ENCODE results near the gene TTC33.

Gene TTC33

GRCh38 chr5:40780199-40780598 lies 24.4 kb upstream of the TTC33 start:
- no peak overlapping the region for H3K9ac ChIP-seq (ENCODE audit: low read length in 5 of 5)
- H3K9me3 ChIP-seq (ENCODE audit: control insufficient read depth in 5 of 5, low read length in 5 of 5) = no peaks in the 10 kb centered on the region
- peak overlapping the region; percentile 59 for H3K27ac ChIP-seq (ENCODE audit: low read depth, low read length)
- H3K27me3 ChIP-seq (ENCODE audit: control insufficient read depth in 5 of 5, insufficient read depth in 4 of 5, low read length in 5 of 5) = no peaks in the 10 kb centered on the region
- peaks cover 0 to 30% (median 12%) of the 10 kb centered on the region in 5 donors for H3K4me1 ChIP-seq (ENCODE audit: control insufficient read depth in 5 of 5, insufficient read depth in 5 of 5, low read length in 5 of 5)
- peaks cover 14 to 19% (median 16%) of the 10 kb centered on the region in 5 donors for H3K36me3 ChIP-seq (ENCODE audit: control insufficient read depth in 5 of 5, insufficient read depth in 5 of 5, low read length in 5 of 5)
- no peak overlapping the region for H3K4me3 ChIP-seq (ENCODE audit: low read depth in 1 of 5, low read length in 5 of 5)

GRCh38 chr5:40779561-40779960 lies 23.8 kb upstream of the TTC33 start:
- H3K27me3 ChIP-seq (ENCODE audit: control insufficient read depth in 5 of 5, insufficient read depth in 4 of 5, low read length in 5 of 5) = no peaks in the 10 kb centered on the region
- peaks cover 20 to 26% (median 21%) of the 10 kb centered on the region in 5 donors for H3K36me3 ChIP-seq (ENCODE audit: control insufficient read depth in 5 of 5, insufficient read depth in 5 of 5, low read length in 5 of 5)
- no peak overlapping the region for H3K9ac ChIP-seq (ENCODE audit: low read length in 5 of 5)
- H3K9me3 ChIP-seq (ENCODE audit: control insufficient read depth in 5 of 5, low read length in 5 of 5) = no peaks in the 10 kb centered on the region
- H3K27ac ChIP-seq (ENCODE audit: low read depth, low read length) = no peak overlapping the region
- peaks cover 0 to 30% (median 12%) of the 10 kb centered on the region in 5 donors for H3K4me1 ChIP-seq (ENCODE audit: control insufficient read depth in 5 of 5, insufficient read depth in 5 of 5, low read length in 5 of 5)
- H3K4me3 ChIP-seq (ENCODE audit: low read depth in 1 of 5, low read length in 5 of 5) = no peak overlapping the region

- Histone ChIP-seq H3K36me3 (ENCODE audit: control insufficient read depth in 5 of 5, insufficient read depth in 5 of 5, low read length in 5 of 5) (peaks cover 21 to 35% (median 30%) of the 10 kb centered on the region in 5 donors), H3K4me1 (ENCODE audit: control insufficient read depth in 5 of 5, insufficient read depth in 5 of 5, low read length in 5 of 5) (peaks cover 0 to 30% (median 12%) of the 10 kb centered on the region in 5 donors), H3K27me3 (ENCODE audit: control insufficient read depth in 5 of 5, insufficient read depth in 4 of 5, low read length in 5 of 5) (no peaks in the 10 kb centered on the region), H3K9me3 (ENCODE audit: control insufficient read depth in 5 of 5, low read length in 5 of 5) (no peaks in the 10 kb centered on the region), H3K9ac (ENCODE audit: low read length in 5 of 5) (no peak overlapping the region), H3K27ac (ENCODE audit: low read depth, low read length) (no peak overlapping the region), H3K4me3 (ENCODE audit: low read depth in 1 of 5, low read length in 5 of 5) (no peak overlapping the region)
Observed at GRCh38 chr5:40778133-40778532, 22.4 kb upstream of the TTC33 start.

- Histone ChIP-seq H3K27me3 (ENCODE audit: control insufficient read depth in 5 of 5, insufficient read depth in 4 of 5, low read length in 5 of 5) (no peaks in the 10 kb centered on the region), H3K4me3 (ENCODE audit: low read depth in 1 of 5, low read length in 5 of 5) (no peak overlapping the region), H3K9ac (ENCODE audit: low read length in 5 of 5) (no peak overlapping the region), H3K36me3 (ENCODE audit: control insufficient read depth in 5 of 5, insufficient read depth in 5 of 5, low read length in 5 of 5) (peaks cover 21 to 45% (median 34%) of the 10 kb centered on the region in 5 donors), H3K4me1 (ENCODE audit: control insufficient read depth in 5 of 5, insufficient read depth in 5 of 5, low read length in 5 of 5) (peaks cover 0 to 23% (median 5%) of the 10 kb centered on the region in 5 donors), H3K9me3 (ENCODE audit: control insufficient read depth in 5 of 5, low read length in 5 of 5) (no peaks in the 10 kb centered on the region), H3K27ac (ENCODE audit: low read depth, low read length) (no peak overlapping the region)
Observed at GRCh38 chr5:40776658-40776977, 20.9 kb upstream of the TTC33 start.

GRCh38 chr5:40775846-40776657 lies 20.3 kb upstream of the TTC33 start:
- no peaks in the 10 kb centered on the region for H3K27me3 ChIP-seq (ENCODE audit: control insufficient read depth in 5 of 5, insufficient read depth in 4 of 5, low read length in 5 of 5)
- no peak overlapping the region for H3K27ac ChIP-seq (ENCODE audit: low read depth, low read length)
- H3K4me3 ChIP-seq (ENCODE audit: low read depth in 1 of 5, low read length in 5 of 5) = no peak overlapping the region
- peak overlapping the region in 1 of 5 donors; percentile 19 for H3K9ac ChIP-seq (ENCODE audit: low read length in 5 of 5)
- peaks cover 0 to 17% (median 3%) of the 10 kb centered on the region in 5 donors for H3K4me1 ChIP-seq (ENCODE audit: control insufficient read depth in 5 of 5, insufficient read depth in 5 of 5, low read length in 5 of 5)
- peaks cover 24 to 50% (median 36%) of the 10 kb centered on the region in 5 donors for H3K36me3 ChIP-seq (ENCODE audit: control insufficient read depth in 5 of 5, insufficient read depth in 5 of 5, low read length in 5 of 5)
- H3K9me3 ChIP-seq (ENCODE audit: control insufficient read depth in 5 of 5, low read length in 5 of 5) = no peaks in the 10 kb centered on the region

- Histone ChIP-seq H3K27me3 (ENCODE audit: control insufficient read depth in 5 of 5, insufficient read depth in 4 of 5, low read length in 5 of 5) (no peaks in the 10 kb centered on the region), H3K4me3 (ENCODE audit: low read depth in 1 of 5, low read length in 5 of 5) (no peak overlapping the region), H3K9me3 (ENCODE audit: control insufficient read depth in 5 of 5, low read length in 5 of 5) (no peaks in the 10 kb centered on the region), H3K9ac (ENCODE audit: low read length in 5 of 5) (no peak overlapping the region), H3K27ac (ENCODE audit: low read depth, low read length) (no peak overlapping the region), H3K36me3 (ENCODE audit: control insufficient read depth in 5 of 5, insufficient read depth in 5 of 5, low read length in 5 of 5) (peaks cover 24 to 51% (median 36%) of the 10 kb centered on the region in 5 donors), H3K4me1 (ENCODE audit: control insufficient read depth in 5 of 5, insufficient read depth in 5 of 5, low read length in 5 of 5) (peaks cover 0 to 9% (median 0%) of the 10 kb centered on the region in 5 donors)
Observed at GRCh38 chr5:40775085-40775845, 19.5 kb upstream of the TTC33 start.

GRCh38 chr5:40774623-40775022 lies 18.9 kb upstream of the TTC33 start:
- Histone ChIP-seq H3K9me3 (ENCODE audit: control insufficient read depth in 5 of 5, low read length in 5 of 5) (no peaks in the 10 kb centered on the region), H3K27ac (ENCODE audit: low read depth, low read length) (no peak overlapping the region), H3K9ac (ENCODE audit: low read length in 5 of 5) (no peak overlapping the region), H3K4me3 (ENCODE audit: low read depth in 1 of 5, low read length in 5 of 5) (no peak overlapping the region), H3K27me3 (ENCODE audit: control insufficient read depth in 5 of 5, insufficient read depth in 4 of 5, low read length in 5 of 5) (no peaks in the 10 kb centered on the region), H3K4me1 (ENCODE audit: control insufficient read depth in 5 of 5, insufficient read depth in 5 of 5, low read length in 5 of 5) (peaks cover 0 to 4% (median 0%) of the 10 kb centered on the region in 5 donors), H3K36me3 (ENCODE audit: control insufficient read depth in 5 of 5, insufficient read depth in 5 of 5, low read length in 5 of 5) (peaks cover 24 to 51% (median 36%) of the 10 kb centered on the region in 5 donors)

- H3K4me1 ChIP-seq (ENCODE audit: control insufficient read depth in 5 of 5, insufficient read depth in 5 of 5, low read length in 5 of 5) = no peaks in the 10 kb centered on the region
- H3K9me3 ChIP-seq (ENCODE audit: control insufficient read depth in 5 of 5, low read length in 5 of 5) = no peaks in the 10 kb centered on the region
- no peaks in the 10 kb centered on the region for H3K27me3 ChIP-seq (ENCODE audit: control insufficient read depth in 5 of 5, insufficient read depth in 4 of 5, low read length in 5 of 5)
- H3K36me3 ChIP-seq (ENCODE audit: control insufficient read depth in 5 of 5, insufficient read depth in 5 of 5, low read length in 5 of 5) = peaks cover 31 to 61% (median 53%) of the 10 kb centered on the region in 5 donors
- no peak overlapping the region for H3K9ac ChIP-seq (ENCODE audit: low read length in 5 of 5)
- no peak overlapping the region for H3K4me3 ChIP-seq (ENCODE audit: low read depth in 1 of 5, low read length in 5 of 5)
- no peak overlapping the region for H3K27ac ChIP-seq (ENCODE audit: low read depth, low read length)
Observed at GRCh38 chr5:40770764-40771163, 15.0 kb upstream of the TTC33 start.

GRCh38 chr5:40762705-40763104 lies 6.9 kb upstream of the TTC33 start:
- Histone ChIP-seq H3K4me1 (ENCODE audit: control insufficient read depth in 5 of 5, insufficient read depth in 5 of 5, low read length in 5 of 5) (peaks cover 0 to 4% (median 0%) of the 10 kb centered on the region in 5 donors), H3K36me3 (ENCODE audit: control insufficient read depth in 5 of 5, insufficient read depth in 5 of 5, low read length in 5 of 5) (peaks cover 24 to 50% (median 41%) of the 10 kb centered on the region in 5 donors), H3K9me3 (ENCODE audit: control insufficient read depth in 5 of 5, low read length in 5 of 5) (no peaks in the 10 kb centered on the region), H3K9ac (ENCODE audit: low read length in 5 of 5) (no peak overlapping the region), H3K27me3 (ENCODE audit: control insufficient read depth in 5 of 5, insufficient read depth in 4 of 5, low read length in 5 of 5) (no peaks in the 10 kb centered on the region), H3K27ac (ENCODE audit: low read depth, low read length) (peak overlapping the region; percentile 33), H3K4me3 (ENCODE audit: low read depth in 1 of 5, low read length in 5 of 5) (no peak overlapping the region)

- no peak overlapping the region for H3K9ac ChIP-seq (ENCODE audit: low read length in 5 of 5)
- H3K27ac ChIP-seq (ENCODE audit: low read depth, low read length) = no peak overlapping the region
- peaks cover 0 to 10% (median under 1%) of the 10 kb centered on the region in 5 donors for H3K36me3 ChIP-seq (ENCODE audit: control insufficient read depth in 5 of 5, insufficient read depth in 5 of 5, low read length in 5 of 5)
- H3K4me3 ChIP-seq (ENCODE audit: low read depth in 1 of 5, low read length in 5 of 5) = no peak overlapping the region
- peaks cover 2 to 19% (median 11%) of the 10 kb centered on the region in 5 donors for H3K4me1 ChIP-seq (ENCODE audit: control insufficient read depth in 5 of 5, insufficient read depth in 5 of 5, low read length in 5 of 5)
- H3K27me3 ChIP-seq (ENCODE audit: control insufficient read depth in 5 of 5, insufficient read depth in 4 of 5, low read length in 5 of 5) = no peaks in the 10 kb centered on the region
- no peaks in the 10 kb centered on the region for H3K9me3 ChIP-seq (ENCODE audit: control insufficient read depth in 5 of 5, low read length in 5 of 5)
Observed at GRCh38 chr5:40757400-40757799, 1.6 kb upstream of the TTC33 start.

Measured in subcutaneous abdominal adipose tissue (tissue), 5 donors.